H1 (cell line): Measurements from ENCODE around the gene TMEM86B. TPM values are rescaled to one million over a fixed set of nuclear protein-coding genes. Genes with fewer than 3 reads are reported as not detected.
A peak's percentile ranks its signal among the peaks of the same experiment; 100 is the strongest.

Source experiments
- CTCF ChIA-PET: fragments of 300-600 bp; sonication (Branson Sonifier 250); formaldehyde crosslinking; loops from one replicate; lab custom pipeline; 2021; ENCODE audit not compliant: partially characterized antibody; lab: Charles Lee
- POLR2A ChIA-PET: fragments of 300-600 bp; sonication (Branson Sonifier 250); formaldehyde crosslinking; loops from one replicate; lab custom pipeline; 2021; ENCODE audit warnings: inconsistent platforms; ENCODE audit not compliant: partially characterized antibody; lab: Charles Lee
- DNase-seq, 2 experiments: peaks; one replicate each; pipeline versions ENCODE4 v3.0.0 to v3.0.0-alpha.2; 2010 to 2022; ENCODE audit warnings: low spot score in 2 of 2, low read depth in 1 of 2, mixed read lengths in 1 of 2
- FAIRE-seq: peaks from 2 replicates; lab custom pipeline; 2011; peaks lifted over from hg19 to GRCh38; lab: Jason Lieb, UNC
- H2AFZ ChIP-seq: 2 replicates; pipeline ENCODE4 v1.8.1; 2012; ENCODE audit warnings: low read length, inconsistent platforms
- H2AK5ac ChIP-seq: 2 replicates; pipeline ENCODE4 v1.6.1; 2013; ENCODE audit warnings: low read depth, low read length
- H2BK120ac ChIP-seq: replicated peaks from 2 replicates; pipeline ENCODE3; 2013; ENCODE audit warnings: low read depth, low read length, inconsistent platforms
- H2BK12ac ChIP-seq: 2 replicates; pipeline ENCODE4 v1.6.1; 2013; ENCODE audit warnings: low read depth, low read length
- H2BK15ac ChIP-seq: 2 replicates; pipeline ENCODE4 v1.6.1; 2013; ENCODE audit warnings: low read length
- H2BK20ac ChIP-seq: 2 replicates; pipeline ENCODE4 v1.6.1; 2013; ENCODE audit warnings: low read length
- H2BK5ac ChIP-seq: 2 replicates; pipeline ENCODE4 v1.6.1; 2013; ENCODE audit warnings: low read depth, low read length
- H3K14ac ChIP-seq: 2 replicates; pipeline ENCODE4 v1.6.1; 2013; ENCODE audit warnings: inconsistent platforms; ENCODE audit not compliant: insufficient read length
- H3K18ac ChIP-seq: 2 replicates; pipeline ENCODE4 v1.6.1; 2013; ENCODE audit warnings: low read length; ENCODE audit errors: extremely low read depth
- H3K23ac ChIP-seq: 2 replicates; pipeline ENCODE4 v1.6.1; 2013; ENCODE audit warnings: inconsistent platforms; ENCODE audit not compliant: insufficient read length
- H3K23me2 ChIP-seq: 2 replicates; pipeline ENCODE4 v1.6.1; 2013; ENCODE audit warnings: low read depth, low read length
- H3K27ac ChIP-seq: 2 replicates; pipeline ENCODE4 v1.6.1; 2011; ENCODE audit warnings: low read depth, low read length, inconsistent platforms
- H3K27me3 ChIP-seq, 4 experiments: replicated peaks in 1 of 4; 1 replicate in 1 of 4; 2 replicates in 3 of 4; pipeline versions ENCODE4 v1.6.1 to v1.8.1; 2011 to 2013; ENCODE audit warnings: low read length in 3 of 4, mild to moderate bottlenecking in 3 of 4, inconsistent platforms in 2 of 4, mixed read lengths in 2 of 4, moderate library complexity in 1 of 4; ENCODE audit not compliant: control insufficient read depth in 3 of 4, insufficient read depth in 3 of 4; ENCODE audit errors: extremely low read depth in 1 of 4
- H3K36me3 ChIP-seq, 4 experiments: 2 replicates each; pipeline versions ENCODE4 v1.6.1 to v1.8.1; 2011 to 2013; ENCODE audit warnings: mild to moderate bottlenecking in 4 of 4, low read length in 3 of 4, moderate library complexity in 2 of 4, control low read depth in 1 of 4, inconsistent platforms in 1 of 4; ENCODE audit not compliant: insufficient read depth in 4 of 4, control insufficient read depth in 2 of 4
- H3K4ac ChIP-seq: replicated peaks from 2 replicates; pipeline ENCODE3; 2013; ENCODE audit warnings: low read length, low read depth, mixed read lengths, inconsistent platforms; ENCODE audit not compliant: insufficient read length
- H3K4me1 ChIP-seq, 4 experiments: replicated peaks in 1 of 4; 1 replicate in 1 of 4; 2 replicates in 3 of 4; pipeline versions ENCODE4 v1.6.1 to v1.8.1; 2011 to 2013; ENCODE audit warnings: low read length in 3 of 4, inconsistent platforms in 2 of 4, mixed read lengths in 1 of 4; ENCODE audit not compliant: insufficient read depth in 4 of 4, control insufficient read depth in 3 of 4
- H3K4me2 ChIP-seq, 2 experiments: 2 replicates each; pipeline versions ENCODE4 v1.6.1 to v1.8.1; 2011 to 2013; ENCODE audit warnings: low read depth in 2 of 2, low read length in 2 of 2, control low read depth in 1 of 2, inconsistent platforms in 1 of 2, mild to moderate bottlenecking in 1 of 2; ENCODE audit not compliant: insufficient read depth in 1 of 2
- H3K4me3 ChIP-seq, 4 experiments: fragments of 200-600, 300-600 bp in 1 of 4; sonication (generic), shearing (Covaris generic), sonication (Bioruptor Twin) in 1 of 4; 2 replicates each; pipeline versions ENCODE4 v1.5.1 to v1.8.1; 2011 to 2016; ENCODE audit warnings: low read length in 4 of 4, low read depth in 3 of 4, control low read depth in 2 of 4, inconsistent platforms in 2 of 4, mild to moderate bottlenecking in 2 of 4, mixed read lengths in 1 of 4, moderate library complexity in 1 of 4; ENCODE audit not compliant: insufficient read depth in 2 of 4; ENCODE audit errors: extremely low read depth in 1 of 4
- H3K56ac ChIP-seq: replicated peaks from 2 replicates; pipeline ENCODE3; 2013; ENCODE audit warnings: low read depth, mild to moderate bottlenecking, mixed read lengths, low read length, inconsistent platforms; ENCODE audit not compliant: insufficient read length
- H3K79me1 ChIP-seq: 2 replicates; pipeline ENCODE4 v1.6.1; 2013; ENCODE audit warnings: low read depth, low read length, control low read depth
- H3K79me2 ChIP-seq, 2 experiments: 2 replicates each; pipeline versions ENCODE4 v1.6.1 to v1.8.1; 2012 to 2013; ENCODE audit warnings: low read length in 2 of 2, mild to moderate bottlenecking in 2 of 2, inconsistent platforms in 1 of 2; ENCODE audit not compliant: insufficient read depth in 2 of 2, control insufficient read depth in 1 of 2
- H3K9ac ChIP-seq, 4 experiments: replicated peaks in 1 of 4; 1 replicate in 1 of 4; 2 replicates in 3 of 4; pipeline versions ENCODE4 v1.6.1 to v1.8.1; 2011 to 2013; ENCODE audit warnings: low read depth in 3 of 4, low read length in 3 of 4, control low read depth in 2 of 4, mild to moderate bottlenecking in 2 of 4, moderate library complexity in 2 of 4, inconsistent platforms in 1 of 4; ENCODE audit errors: extremely low read depth in 1 of 4
- H3K9me3 ChIP-seq, 2 experiments: 2 replicates each; pipeline versions ENCODE4 v1.6.1 to v1.8.1; 2012 to 2013; ENCODE audit warnings: mild to moderate bottlenecking in 2 of 2, moderate library complexity in 2 of 2, control low read depth in 1 of 2, inconsistent platforms in 1 of 2, low read depth in 1 of 2, low read length in 1 of 2, mixed read lengths in 1 of 2; ENCODE audit not compliant: insufficient read depth in 2 of 2
- H4K20me1 ChIP-seq, 2 experiments: replicated peaks in 1 of 2; 2 replicates each; pipeline versions ENCODE3 to v1.8.1; 2011 to 2013; ENCODE audit warnings: inconsistent platforms in 2 of 2, low read length in 2 of 2, mild to moderate bottlenecking in 1 of 2; ENCODE audit not compliant: insufficient read depth in 2 of 2, control insufficient read depth in 1 of 2
- H4K5ac ChIP-seq: 2 replicates; pipeline ENCODE4 v1.6.1; 2013; ENCODE audit warnings: low read length, low read depth, mixed read lengths, inconsistent platforms; ENCODE audit not compliant: insufficient read length
- H4K8ac ChIP-seq: 2 replicates; pipeline ENCODE4 v1.8.0; 2013; ENCODE audit warnings: mild to moderate bottlenecking, moderate library complexity, low read length, inconsistent platforms; ENCODE audit not compliant: insufficient read depth; ENCODE audit errors: extremely low read depth
- H4K91ac ChIP-seq: replicated peaks from 2 replicates; pipeline ENCODE3; 2013; ENCODE audit warnings: low read length, mixed read lengths, inconsistent platforms; ENCODE audit not compliant: insufficient read length
- CTBP2 ChIP-seq: IDR thresholded peaks from 2 replicates; pipeline ENCODE4 v1.7.0; 2011; ENCODE audit warnings: borderline replicate concordance, mild to moderate bottlenecking, moderate library complexity, mixed read lengths, low read length; ENCODE audit not compliant: insufficient read depth, insufficient read length
- KDM1A ChIP-seq: fragments of 200-600, 300-600 bp; sonication (generic); IDR thresholded peaks from 2 replicates; pipeline ENCODE4 v1.7.1; 2016; ENCODE audit warnings: mild to moderate bottlenecking, low read length, borderline replicate concordance
- NRF1 ChIP-seq: IDR thresholded peaks from 2 replicates; pipeline ENCODE4 v1.6.1; 2011; ENCODE audit warnings: mild to moderate bottlenecking, low read depth, low read length, improper control_type of control experiment
- POLR2A ChIP-seq, 2 experiments: IDR thresholded peaks; 1 replicate in 1 of 2; 2 replicates in 1 of 2; pipeline ENCODE4 v1.6.1; 2011; ENCODE audit warnings: low read depth in 2 of 2, low read length in 2 of 2, mild to moderate bottlenecking in 2 of 2; ENCODE audit errors: control extremely low read depth in 1 of 2
- RBBP5 ChIP-seq: IDR thresholded peaks from 2 replicates; pipeline ENCODE4 v1.7.1; 2012; ENCODE audit warnings: low read depth, mild to moderate bottlenecking, inconsistent platforms, low read length, moderate library complexity, borderline replicate concordance
- RFX5 ChIP-seq: IDR thresholded peaks from 2 replicates; pipeline ENCODE4 v1.6.1; 2011; ENCODE audit warnings: low read depth, low read length, improper control_type of control experiment, borderline replicate concordance
- RXRA ChIP-seq: IDR thresholded peaks from 2 replicates; pipeline ENCODE4 v1.6.1; 2011; ENCODE audit warnings: low read depth, mild to moderate bottlenecking, low read length, moderate library complexity; ENCODE audit not compliant: insufficient read depth
- SP1 ChIP-seq: IDR thresholded peaks from 2 replicates; pipeline ENCODE4 v1.6.1; 2011; ENCODE audit warnings: low read depth, low read length
- SP4 ChIP-seq: IDR thresholded peaks from 2 replicates; pipeline ENCODE4 v1.6.1; 2012; ENCODE audit warnings: low read length, inconsistent platforms
- TAF7 ChIP-seq: optimal IDR thresholded peaks from 2 replicates; pipeline ENCODE3; 2011; ENCODE audit warnings: low read depth, mild to moderate bottlenecking, inconsistent platforms, low read length, moderate library complexity, borderline replicate concordance
- TCF12 ChIP-seq: IDR thresholded peaks from 2 replicates; pipeline ENCODE4 v1.6.1; 2011; ENCODE audit warnings: low read depth, mild to moderate bottlenecking, low read length
- TEAD4 ChIP-seq: IDR thresholded peaks from 2 replicates; pipeline ENCODE4 v1.6.1; 2012; ENCODE audit warnings: low read depth, low read length, inconsistent platforms, mixed read lengths
- WGBS, 2 experiments: shearing (Covaris generic) in 1 of 2; methylation state at CpG; one replicate each; pipeline versions ENCODE4 v1.1.6 to v1.1.7; 2013 to 2015; ENCODE audit warnings: low lambda C conversion rate in 2 of 2, mixed read lengths in 2 of 2, inconsistent platforms in 1 of 2, low coverage in 1 of 2, missing lambda C conversion rate in 1 of 2; ENCODE audit not compliant: insufficient replicate concordance in 2 of 2, insufficient coverage in 1 of 2, insufficient read length in 1 of 2; ENCODE audit errors: extremely low coverage in 1 of 2, missing lambda C conversion rate in 1 of 2; 5-methylcytosine and 5-hydroxymethylcytosine counted together
- polyA plus RNA-seq, 7 experiments: library from polyadenylated mRNA; depleted of rRNA in 3 of 7; stranded (reverse) in 5 of 7; unstranded in 2 of 7; fragments of >200 nt in 5 of 7; fragments of 200-250 nt in 2 of 7; gene quantifications; 1 replicate in 5 of 7; 2 replicates in 1 of 7; 4 replicates in 1 of 7; pipeline versions ENCODE4 v1.2.1 to v1.2.3, GENCODE V29; 2011 to 2013; ENCODE audit warnings: missing spikeins in 2 of 7, mixed read lengths in 2 of 7
- total RNA-seq: library from RNA; stranded (reverse); fragmentation: NEBNext Ultra II Directional; extraction: Animal tissue kit (Norgen Biotek cat#: 25700); gene quantifications from 2 replicates; pipeline ENCODE4 v1.2.1, GENCODE V29; 2021
- TF ChIP-seq, protein P1 (sequence below): IDR thresholded peaks from 2 replicates; pipeline ENCODE4 v1.6.1; 2012; ENCODE audit warnings: low read length, inconsistent platforms

TMEM86B gene
- total and polyA plus RNA-seq, 2 of the 8 experiments (the other 6 are each of a cell fraction or from before 2014, with no cell fraction given), result 2.0 to 2.9 TPM

DNA sequence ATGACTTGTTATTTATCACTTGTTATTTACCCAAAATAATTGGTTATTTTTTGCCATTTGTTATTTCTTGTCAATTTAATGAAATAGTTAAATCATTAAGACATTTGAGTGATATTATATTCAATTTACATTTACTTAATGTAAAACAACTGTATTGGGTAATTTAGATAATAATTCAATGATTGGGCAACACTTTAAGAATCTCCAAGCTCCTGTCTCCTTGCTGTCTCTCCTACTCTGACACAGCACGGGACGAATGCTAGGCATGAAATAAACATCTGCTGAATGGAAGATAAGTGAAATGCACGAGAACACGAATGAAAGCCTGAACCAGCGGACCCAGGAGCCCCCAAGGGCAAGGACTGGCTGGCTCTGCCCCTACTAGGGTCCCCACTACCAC, 36.0 kb upstream of the TMEM86B start:
- CTCF ChIA-PET, result interaction anchor here (1.2 to 1.4 kb wide), 2 partner anchors 13 to 99 kb away, joined by 4 to 6 read pairs; no protein-coding TSS in a partner anchor
- TF ChIP-seq TCF12 (no peak), RBBP5 (no peak), RFX5 (no peak), NRF1 (no peak), KDM1A (no peak), POLR2A (IDR thresholded peaks at IDR 0.05; ENCODE audit: control extremely low read depth in 1 of 2, low read depth in 2 of 2, low read length in 2 of 2) (no peak), TEAD4 (no peak), RXRA (no peak), CTBP2 (no peak), SP1 (no peak), TAF7 (no peak), SP4 (no peak)
- TF ChIP-seq, protein P1, sequence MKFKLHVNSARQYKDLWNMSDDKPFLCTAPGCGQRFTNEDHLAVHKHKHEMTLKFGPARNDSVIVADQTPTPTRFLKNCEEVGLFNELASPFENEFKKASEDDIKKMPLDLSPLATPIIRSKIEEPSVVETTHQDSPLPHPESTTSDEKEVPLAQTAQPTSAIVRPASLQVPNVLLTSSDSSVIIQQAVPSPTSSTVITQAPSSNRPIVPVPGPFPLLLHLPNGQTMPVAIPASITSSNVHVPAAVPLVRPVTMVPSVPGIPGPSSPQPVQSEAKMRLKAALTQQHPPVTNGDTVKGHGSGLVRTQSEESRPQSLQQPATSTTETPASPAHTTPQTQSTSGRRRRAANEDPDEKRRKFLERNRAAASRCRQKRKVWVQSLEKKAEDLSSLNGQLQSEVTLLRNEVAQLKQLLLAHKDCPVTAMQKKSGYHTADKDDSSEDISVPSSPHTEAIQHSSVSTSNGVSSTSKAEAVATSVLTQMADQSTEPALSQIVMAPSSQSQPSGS, result no peak

More for the DNA sequence above, 36.0 kb upstream of the TMEM86B start:
- Histone ChIP-seq H3K18ac (no peak overlapping the region), H2BK20ac (0 out of 2 replicates have a peak overlapping the region, but pooled peaks have one; percentile 48), H3K23ac (no peak overlapping the region), H3K9me3 (peaks cover 0 to 3% of the 10 kb centered on the region in 2 experiments; a peak in 3 of 4 replicates), H2BK5ac (no peak overlapping the region), H3K4ac (no peak overlapping the region), H4K8ac (no peak overlapping the region), H3K9ac (no peak overlapping the region), H3K4me1 (peaks cover 0 to 3% (median 2%) of the 10 kb centered on the region in 4 experiments; a peak in 2 of 7 replicates), H3K14ac (no peak overlapping the region), H3K4me2 (no peak overlapping the region), H2BK12ac (no peak overlapping the region), H2BK120ac (no peak overlapping the region), H2BK15ac (no peak overlapping the region), H3K36me3 (no peaks in the 10 kb centered on the region), H3K23me2 (peaks cover 9% of the 10 kb centered on the region; the same call in 1 of the 2 replicates), H3K4me3 (no peak overlapping the region), H3K27me3 (no peaks in the 10 kb centered on the region), H3K79me1 (no peaks in the 10 kb centered on the region), H2AFZ (no peak overlapping the region), H3K27ac (no peak overlapping the region), H4K91ac (no peak overlapping the region), H2AK5ac (no peak overlapping the region), H4K20me1 (peaks cover 0 to 4% of the 10 kb centered on the region in 2 experiments), H4K5ac (no peak overlapping the region), H3K79me2 (peaks cover 0 to 6% of the 10 kb centered on the region in 2 experiments; a peak in 1 of 4 replicates), H3K56ac (no peak overlapping the region)
- no peak for FAIRE-seq
- DNase-seq, result no peak
- POLR2A ChIA-PET, result interaction anchor here (1.7 kb wide), 1 partner anchor 143 kb away, joined by 5 read pairs; the partner anchor contains the start of gene UBE2S
- 97% methylated on average over 5 of the region's 5 CpGs; no CpG with 5 or more reads in 1 of the 2 experiments for WGBS, 2 experiments
